GM12878 (cell line): ENCODE results near the gene GRK2. TPM values are rescaled to one million over a fixed set of nuclear protein-coding genes. Genes with fewer than 3 reads are reported as not detected.

Experiments used
- ATAC-seq: fragments of 200-7000 bp; cut with Tn5 transposase; 3 replicates; pipeline ENCODE4 v1.9.1; 2020; ENCODE audit warnings: mild to moderate bottlenecking, moderate library complexity
- BruUV-seq: library from RNA; stranded (reverse); fragments of 400-500 nt; replicated peaks from 2 replicates; lab custom pipeline; 2021; lab: Mats Ljungman, UMichigan
- CTCF ChIA-PET: fragments of 300-600 bp; sonication (Branson Sonifier 250); formaldehyde crosslinking; extraction: SDS; loops from one replicate; lab custom pipeline; 2021; ENCODE audit warnings: inconsistent platforms; lab: Yijun Ruan, JAX
- POLR2A ChIA-PET: fragments of 350-600 bp; formaldehyde crosslinking; extraction: SDS; loops from one replicate; lab custom pipeline; 2021; ENCODE audit warnings: inconsistent platforms; lab: Charles Lee
- RAD21 ChIA-PET: fragments of 300-600 bp; sonication (Branson Sonifier 250); formaldehyde crosslinking; loops from one replicate; lab custom pipeline; 2023; ENCODE audit warnings: antibody characterized with exemption; ENCODE audit not compliant: unreplicated experiment; lab: Charles Lee
- SMC1A ChIA-PET: fragments of 300-600 bp; sonication (Branson Sonifier 250); formaldehyde crosslinking; loops from one replicate; lab custom pipeline; 2023; ENCODE audit not compliant: unreplicated experiment, uncharacterized antibody; lab: Charles Lee
- DNase-seq: peaks from one replicate; pipeline ENCODE4 v3.0.0-alpha.2; 2011; ENCODE audit warnings: low read depth, low spot score
- FAIRE-seq: peaks from 3 replicates; lab custom pipeline; 2011; peaks lifted over from hg19 to GRCh38; lab: Jason Lieb, UNC
- H2AFZ ChIP-seq: 2 replicates; pipeline ENCODE4 v1.6.0; 2011; ENCODE audit warnings: low read depth, low read length, control low read depth; ENCODE audit not compliant: control insufficient read depth
- H3K27ac ChIP-seq: 2 replicates; pipeline ENCODE4 v1.5.1; 2011; ENCODE audit warnings: control low read depth; ENCODE audit not compliant: control insufficient read depth, insufficient read depth
- H3K27me3 ChIP-seq, 2 experiments: replicated peaks in 1 of 2; 2 replicates each; pipeline versions ENCODE4 v1.6.0 to v1.6.1; 2011; ENCODE audit warnings: low read length in 1 of 2; ENCODE audit not compliant: control insufficient read depth in 2 of 2, insufficient read depth in 2 of 2
- H3K36me3 ChIP-seq, 2 experiments: 2 replicates each; pipeline ENCODE4 v1.5.1; 2011; ENCODE audit warnings: low read length in 1 of 2; ENCODE audit not compliant: control insufficient read depth in 2 of 2, insufficient read depth in 2 of 2
- H3K4me1 ChIP-seq: 2 replicates; pipeline ENCODE4 v1.6.1; 2011; ENCODE audit warnings: mild to moderate bottlenecking, low read length, moderate library complexity, mixed read lengths; ENCODE audit not compliant: control insufficient read depth, insufficient read depth
- H3K4me2 ChIP-seq: 2 replicates; pipeline ENCODE4 v1.6.0; 2011; ENCODE audit warnings: control low read depth; ENCODE audit not compliant: control insufficient read depth, insufficient read depth
- H3K4me3 ChIP-seq: fragments of 200-600 bp; sonication (generic); 2 replicates; pipeline ENCODE4 v1.5.1; 2016
- H3K79me2 ChIP-seq: 2 replicates; pipeline ENCODE4 v1.6.0; 2011; ENCODE audit warnings: low read length; ENCODE audit not compliant: control insufficient read depth, insufficient read depth
- H3K9ac ChIP-seq: 2 replicates; pipeline ENCODE4 v1.8.0; 2011; ENCODE audit warnings: low read length, control low read depth, mixed read lengths; ENCODE audit not compliant: control insufficient read depth, insufficient read depth
- H3K9me3 ChIP-seq: replicated peaks from 3 replicates; pipeline ENCODE4 v1.5.1; 2011; ENCODE audit warnings: mild to moderate bottlenecking, low read length; ENCODE audit not compliant: control insufficient read depth, insufficient read depth
- H4K20me1 ChIP-seq: 2 replicates; pipeline ENCODE4 v1.6.0; 2011; ENCODE audit not compliant: control insufficient read depth, insufficient read depth
- POLR2AphosphoS5 ChIP-seq: IDR thresholded peaks from 2 replicates; pipeline ENCODE4 v1.6.1; 2011; ENCODE audit warnings: mild to moderate bottlenecking, low read length, inconsistent platforms
- WGBS: methylation state at CpG from one replicate; pipeline ENCODE4 v1.1.6; 2016; ENCODE audit warnings: low lambda C conversion rate; ENCODE audit not compliant: insufficient replicate concordance, insufficient coverage; ENCODE audit errors: missing lambda C conversion rate; 5-methylcytosine and 5-hydroxymethylcytosine counted together
- in situ Hi-C: fragments of 300-500 bp; cut with MboI; formaldehyde crosslinking; loops from 9 replicates; pipeline ENCODE4 v1.14.3; 2018; ENCODE audit warnings: mixed read lengths
- intact Hi-C: fragments of 100-400 bp; cut with micrococcal nuclease; formaldehyde crosslinking; loops from one replicate; pipeline ENCODE4 v1.14.2; 2022; ENCODE audit not compliant: unreplicated experiment
- polyA plus RNA-seq, 11 experiments: library from polyadenylated mRNA; depleted of rRNA in 4 of 11; unstranded in 6 of 11; stranded (reverse) in 5 of 11; fragments of >200 nt; fragmentation: Nextera tagmentation in 4 of 11; fragmentation: Illumina TruSeq in 1 of 11; extraction: Ambion mirVana in 4 of 11; extraction: Trizol in 1 of 11; gene quantifications; 1 replicate in 1 of 11; 2 replicates in 10 of 11; pipeline versions ENCODE4 v1.2.1 to v1.2.3, GENCODE V29; 2011 to 2016; ENCODE audit warnings: inconsistent platforms in 2 of 11, missing spikeins in 2 of 11, low read depth in 1 of 11
- total RNA-seq, 4 experiments: library from RNA; depleted of rRNA in 3 of 4; stranded (reverse); fragments of >200 nt in 3 of 4; fragmentation: Illumina TruSeq in 1 of 4; extraction: Trizol in 1 of 4; gene quantifications; 2 replicates each; pipeline versions ENCODE4 v1.2.1 to v1.2.3, GENCODE V29; 2013 to 2021
- TF ChIP-seq, protein P1 (sequence below): fragments of 450-650 bp; formaldehyde crosslinking; IDR thresholded peaks from 2 replicates; pipeline ENCODE4 v1.5.0; 2022; ENCODE audit warnings: mild to moderate bottlenecking, missing genetic modification characterization

The GRK2 gene
- total and polyA plus RNA-seq, 10 of the 15 experiments (the other 5 are each of a cell fraction or from before 2014, with no cell fraction given), result 1.0 to 160 (median 66.1) TPM

DNA sequence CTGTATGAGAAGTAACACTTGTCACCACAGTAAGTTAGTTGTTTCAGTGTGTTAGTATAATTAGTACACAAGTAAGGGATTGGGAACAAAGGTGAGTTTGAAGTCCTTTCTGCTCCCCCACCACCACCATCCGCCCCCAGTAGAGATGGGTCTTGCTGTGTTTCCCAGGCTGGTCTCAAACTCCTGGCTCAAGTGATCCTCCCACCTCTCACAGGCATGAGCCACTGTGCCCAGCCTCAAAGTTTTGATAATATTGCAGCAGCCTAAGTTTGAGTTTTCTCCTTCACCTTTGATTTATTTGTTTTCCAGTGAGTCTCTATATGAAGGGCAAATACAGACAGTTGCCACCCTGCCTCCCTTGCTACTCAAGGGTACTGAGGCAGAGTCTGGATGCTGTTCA is 23.7 kb upstream of the GRK2 start:
- Histone ChIP-seq H3K9me3 (no peaks in the 10 kb centered on the region), H3K36me3 (peaks cover 11 to 38% of the 10 kb centered on the region in 2 experiments), H3K9ac (peak overlapping the region; percentile 80), H4K20me1 (peaks cover 6% of the 10 kb centered on the region; the same call in 1 of the 2 replicates), H3K79me2 (peaks cover 60% of the 10 kb centered on the region), H3K4me2 (peak overlapping the region; percentile 80), H3K4me1 (peaks cover 17% of the 10 kb centered on the region), H3K27me3 (no peaks in the 10 kb centered on the region), H3K4me3 (peak overlapping the region; percentile 89), H2AFZ (no peak overlapping the region), H3K27ac (peak overlapping the region; percentile 7)
- BruUV-seq, result no TSS peak
- intact Hi-C loops, result loop anchor here (10.0 kb wide), 1 partner anchor 158 kb away; no protein-coding TSS in a partner anchor
- WGBS, result 0% methylated on average over 1 of the region's 1 CpG
- DNase-seq (no peak), ATAC-seq (no peak), FAIRE-seq (no peak)
- TF ChIP-seq, protein P1, sequence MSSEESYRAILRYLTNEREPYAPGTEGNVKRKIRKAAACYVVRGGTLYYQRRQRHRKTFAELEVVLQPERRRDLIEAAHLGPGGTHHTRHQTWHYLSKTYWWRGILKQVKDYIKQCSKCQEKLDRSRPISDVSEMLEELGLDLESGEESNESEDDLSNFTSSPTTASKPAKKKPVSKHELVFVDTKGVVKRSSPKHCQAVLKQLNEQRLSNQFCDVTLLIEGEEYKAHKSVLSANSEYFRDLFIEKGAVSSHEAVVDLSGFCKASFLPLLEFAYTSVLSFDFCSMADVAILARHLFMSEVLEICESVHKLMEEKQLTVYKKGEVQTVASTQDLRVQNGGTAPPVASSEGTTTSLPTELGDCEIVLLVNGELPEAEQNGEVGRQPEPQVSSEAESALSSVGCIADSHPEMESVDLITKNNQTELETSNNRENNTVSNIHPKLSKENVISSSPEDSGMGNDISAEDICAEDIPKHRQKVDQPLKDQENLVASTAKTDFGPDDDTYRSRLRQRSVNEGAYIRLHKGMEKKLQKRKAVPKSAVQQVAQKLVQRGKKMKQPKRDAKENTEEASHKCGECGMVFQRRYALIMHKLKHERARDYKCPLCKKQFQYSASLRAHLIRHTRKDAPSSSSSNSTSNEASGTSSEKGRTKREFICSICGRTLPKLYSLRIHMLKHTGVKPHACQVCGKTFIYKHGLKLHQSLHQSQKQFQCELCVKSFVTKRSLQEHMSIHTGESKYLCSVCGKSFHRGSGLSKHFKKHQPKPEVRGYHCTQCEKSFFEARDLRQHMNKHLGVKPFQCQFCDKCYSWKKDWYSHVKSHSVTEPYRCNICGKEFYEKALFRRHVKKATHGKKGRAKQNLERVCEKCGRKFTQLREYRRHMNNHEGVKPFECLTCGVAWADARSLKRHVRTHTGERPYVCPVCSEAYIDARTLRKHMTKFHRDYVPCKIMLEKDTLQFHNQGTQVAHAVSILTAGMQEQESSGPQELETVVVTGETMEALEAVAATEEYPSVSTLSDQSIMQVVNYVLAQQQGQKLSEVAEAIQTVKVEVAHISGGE (CRISPR knock-in tag), result no peak
- peak; percentile 55; the same call in 1 of the 2 replicates for TF ChIP-seq POLR2AphosphoS5
- CTCF ChIA-PET, result interaction anchor here (1.0 to 1.4 kb wide), 2 partner anchors 10 to 21 kb away, joined by 3 read pairs; no protein-coding TSS in a partner anchor
- POLR2A ChIA-PET, result no interaction called here
- RAD21 ChIA-PET, result no interaction called here
- in situ Hi-C loops, result no loop called here
- SMC1A ChIA-PET, result interaction anchor here (1.0 kb wide), 1 partner anchor 48 kb away, joined by 3 read pairs; no protein-coding TSS in a partner anchor
